Fibroblast of lung (primary cell): ENCODE data around the gene CCP110. TPM values are rescaled to one million over a fixed set of nuclear protein-coding genes. Genes with fewer than 3 reads are reported as not detected.
"Not testable (repeated sequence)": the region's sequence is repeated elsewhere in the genome, so short reads cannot be mapped to it uniquely, and the experiment has no call there.

ENCODE experiments used
- DNase-seq, 2 donors: peaks; one replicate each; pipeline versions ENCODE4 v3.0.0 to v3.0.0-alpha.2; 2010; ENCODE audit warnings: low read depth in 2 of 2
- H2AFZ ChIP-seq: 2 replicates; pipeline ENCODE4 v1.5.1; 2012; ENCODE audit warnings: low read length, control low read depth, inconsistent platforms
- H3K27ac ChIP-seq: 2 replicates; pipeline ENCODE4 v1.5.1; 2011; ENCODE audit warnings: low read length, control low read depth; ENCODE audit not compliant: insufficient read depth
- H3K27me3 ChIP-seq: 2 replicates; pipeline ENCODE4 v1.5.1; 2011; ENCODE audit warnings: mild to moderate bottlenecking, low read length; ENCODE audit not compliant: control insufficient read depth, insufficient read depth
- H3K36me3 ChIP-seq: 2 replicates; pipeline ENCODE4 v1.5.1; 2011; ENCODE audit warnings: low read length; ENCODE audit not compliant: control insufficient read depth, insufficient read depth
- H3K4me1 ChIP-seq: 2 replicates; pipeline ENCODE4 v1.5.1; 2011; ENCODE audit warnings: low read length; ENCODE audit not compliant: control insufficient read depth, insufficient read depth; ENCODE audit errors: extremely low read depth
- H3K4me2 ChIP-seq: 2 replicates; pipeline ENCODE4 v1.5.1; 2011; ENCODE audit warnings: low read length, control low read depth; ENCODE audit not compliant: insufficient read depth; ENCODE audit errors: extremely low read depth
- H3K4me3 ChIP-seq, 4 experiments: fragments of 200-600 bp in 1 of 4; sonication (generic) in 1 of 4; replicated peaks in 1 of 4; 2 replicates each; pipeline ENCODE4 v1.5.1; 2011 to 2016; ENCODE audit warnings: low read length in 4 of 4, low read depth in 3 of 4, mild to moderate bottlenecking in 3 of 4, control low read depth in 2 of 4, inconsistent platforms in 1 of 4, mixed read lengths in 1 of 4; ENCODE audit not compliant: insufficient read depth in 1 of 4; ENCODE audit errors: control extremely low read depth in 1 of 4
- H3K79me2 ChIP-seq: 2 replicates; pipeline ENCODE4 v1.5.1; 2012; ENCODE audit warnings: mild to moderate bottlenecking, low read length, inconsistent platforms; ENCODE audit not compliant: control insufficient read depth, insufficient read depth
- H3K9ac ChIP-seq: 2 replicates; pipeline ENCODE4 v1.5.1; 2011; ENCODE audit warnings: mild to moderate bottlenecking, low read length, control low read depth; ENCODE audit not compliant: insufficient read depth
- H3K9me3 ChIP-seq: 2 replicates; pipeline ENCODE4 v1.5.1; 2012; ENCODE audit warnings: low read depth, low read length; ENCODE audit not compliant: control insufficient read depth, insufficient read depth
- H4K20me1 ChIP-seq: 2 replicates; pipeline ENCODE4 v1.5.1; 2011; ENCODE audit warnings: low read length; ENCODE audit not compliant: control insufficient read depth, insufficient read depth; ENCODE audit errors: extremely low read depth
- CTCF ChIP-seq, 2 donors: IDR thresholded peaks in 1 of 2; conservative IDR thresholded peaks in 1 of 2; 1 replicate in 1 of 2; 2 replicates in 1 of 2; pipeline ENCODE4 v1.5.1; 2011 to 2012; ENCODE audit warnings: low read length in 2 of 2, control low read depth in 1 of 2, inconsistent platforms in 1 of 2, low read depth in 1 of 2, mild to moderate bottlenecking in 1 of 2
- EZH2 ChIP-seq: IDR thresholded peaks from 2 replicates; pipeline ENCODE4 v1.5.1; 2012; ENCODE audit warnings: low read length, control low read depth, mild to moderate bottlenecking; ENCODE audit errors: missing control alignments
- polyA plus RNA-seq, 2 donors: library from polyadenylated mRNA; depleted of rRNA in 1 of 2; stranded (reverse) in 1 of 2; unstranded in 1 of 2; fragments of >200 nt; gene quantifications; 2 replicates each; pipeline ENCODE4 v1.2.1, GENCODE V29; 2011 to 2012; ENCODE audit warnings: missing spikeins in 1 of 2
- total RNA-seq: library from RNA; depleted of rRNA; stranded (reverse); fragments of >200 nt; gene quantifications from 2 replicates; pipeline ENCODE4 v1.2.1, GENCODE V29; 2014

CCP110 gene
- total and polyA plus RNA-seq, 2 donors (not counting 1 experiment from before 2014, with no cell fraction given) = 8.8 to 14.0 TPM

GRCh38 chr16:19532601-19533000 lies 8.9 kb downstream of the CCP110 start:
- no peak for TF ChIP-seq EZH2
- TF ChIP-seq CTCF (conservative IDR thresholded peaks at IDR 0.05 in 1 of 2, IDR thresholded peaks at IDR 0.05 in 1 of 2; ENCODE audit: low read depth in 1 of 2, low read length in 2 of 2) = no peak
- H3K36me3 ChIP-seq = peaks cover 3% of the 10 kb centered on the region

GRCh38 chr16:19540241-19540970 lies 16.7 kb downstream of the CCP110 start:
- H3K36me3 ChIP-seq = no peaks in the 10 kb centered on the region
- no peak overlapping the region for H3K9ac ChIP-seq
- H3K4me3 ChIP-seq = no peak overlapping the region
- no peaks in the 10 kb centered on the region for H3K9me3 ChIP-seq
- no peak overlapping the region for H3K27ac ChIP-seq
- no peaks in the 10 kb centered on the region for H4K20me1 ChIP-seq
- no peak for DNase-seq
- no peaks in the 10 kb centered on the region for H3K79me2 ChIP-seq
- H2AFZ ChIP-seq = no peak overlapping the region
- H3K4me1 ChIP-seq = no peaks in the 10 kb centered on the region
- no peak overlapping the region for H3K4me2 ChIP-seq
- TF ChIP-seq EZH2 (no peak), CTCF (conservative IDR thresholded peaks at IDR 0.05 in 1 of 2, IDR thresholded peaks at IDR 0.05 in 1 of 2; ENCODE audit: low read depth in 1 of 2, low read length in 2 of 2) (no peak)
- no peaks in the 10 kb centered on the region for H3K27me3 ChIP-seq

More at GRCh38 chr16:19532601-19533000, 8.9 kb downstream of the CCP110 start:
- no peak overlapping the region for H3K4me3 ChIP-seq
- H4K20me1 ChIP-seq = no peaks in the 10 kb centered on the region
- no peak for DNase-seq
- no peak overlapping the region for H3K27ac ChIP-seq
- no peaks in the 10 kb centered on the region for H3K9me3 ChIP-seq
- no peaks in the 10 kb centered on the region for H3K4me1 ChIP-seq
- no peak overlapping the region for H2AFZ ChIP-seq
- H3K9ac ChIP-seq = no peak overlapping the region
- no peaks in the 10 kb centered on the region for H3K79me2 ChIP-seq
- no peak overlapping the region for H3K4me2 ChIP-seq
- H3K27me3 ChIP-seq = no peaks in the 10 kb centered on the region

DNA sequence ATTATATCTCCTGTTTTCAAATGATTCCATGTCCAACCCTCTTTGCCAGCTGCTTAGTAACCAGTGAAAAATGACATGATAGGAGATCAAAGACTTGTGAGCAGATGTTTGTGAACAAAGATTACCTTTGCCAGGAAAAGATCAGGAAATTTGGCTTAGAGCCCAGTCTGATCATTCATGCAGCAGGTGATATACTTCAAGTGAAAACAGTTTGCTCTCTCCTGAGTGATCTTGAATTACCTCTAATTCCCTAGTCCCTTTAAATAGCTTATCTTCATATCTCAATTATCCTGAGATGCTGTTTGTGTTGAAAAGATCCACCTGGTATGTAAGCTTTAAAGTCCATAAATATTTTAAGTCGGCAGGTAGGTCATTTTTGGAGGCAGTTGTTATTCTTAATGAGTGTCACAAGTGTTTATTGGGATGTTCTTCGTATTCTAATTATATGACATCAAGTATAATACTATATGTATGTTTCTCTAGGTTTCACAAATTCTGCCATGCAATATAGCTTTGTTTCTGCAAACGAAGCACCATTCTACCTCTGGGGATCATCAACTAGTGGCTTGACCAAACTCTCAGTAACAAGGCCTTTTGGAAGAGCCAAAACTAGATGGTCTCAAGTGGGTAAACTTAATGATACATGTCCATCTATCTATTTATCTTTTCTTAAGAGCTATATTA lies 18.5 kb downstream of the CCP110 start:
- H3K27me3 ChIP-seq = no peaks in the 10 kb centered on the region
- H4K20me1 ChIP-seq = no peaks in the 10 kb centered on the region
- H3K4me3 ChIP-seq = no peak overlapping the region
- H3K9ac ChIP-seq = no peak overlapping the region
- no peak overlapping the region for H3K27ac ChIP-seq
- no peak overlapping the region for H2AFZ ChIP-seq
- DNase-seq = no peak
- no peaks in the 10 kb centered on the region for H3K4me1 ChIP-seq
- H3K9me3 ChIP-seq = no peaks in the 10 kb centered on the region
- TF ChIP-seq CTCF (conservative IDR thresholded peaks at IDR 0.05 in 1 of 2, IDR thresholded peaks at IDR 0.05 in 1 of 2; ENCODE audit: low read depth in 1 of 2, low read length in 2 of 2) (no peak), EZH2 (no peak)
- H3K79me2 ChIP-seq = no peaks in the 10 kb centered on the region
- no peaks in the 10 kb centered on the region for H3K36me3 ChIP-seq
- H3K4me2 ChIP-seq = no peak overlapping the region

- not testable (repeated sequence) for H3K36me3 ChIP-seq
These were observed 19.7 kb downstream of the CCP110 start for GRCh38 chr16:19543278-19543996.

More at GRCh38 chr16:19543278-19543996, 19.7 kb downstream of the CCP110 start:
- H3K9me3 ChIP-seq, H3K27ac ChIP-seq, H3K79me2 ChIP-seq, H3K4me3 ChIP-seq, DNase-seq, H4K20me1 ChIP-seq, H3K9ac ChIP-seq, H3K27me3 ChIP-seq, H3K4me2 ChIP-seq, H2AFZ ChIP-seq, H3K4me1 ChIP-seq: not testable (repeated sequence)
